Spleen (tissue), 11 donors: Measurements from ENCODE around the gene SMAD7. TPM values are rescaled to one million over a fixed set of nuclear protein-coding genes. Genes with fewer than 3 reads are reported as not detected.
A peak's percentile ranks its signal among the peaks of the same experiment; 100 is the strongest.

Experiments
- DNase-seq: peaks from one replicate; pipeline ENCODE4 v3.0.0-alpha.2; 2020
- H3K27ac ChIP-seq, 8 donors: fragments of 200-600 bp; sonication (generic) in 7 of 8; 1 replicate in 4 of 8; 2 replicates in 4 of 8; pipeline versions ENCODE4 v1.5.0 to v1.8.0; 2016 to 2021; ENCODE audit warnings: inconsistent platforms in 4 of 8, mild to moderate bottlenecking in 4 of 8, moderate library complexity in 1 of 8
- H3K27me3 ChIP-seq, 7 donors: fragments of 200-600 bp; sonication (generic) in 6 of 7; replicated peaks in 1 of 7; 1 replicate in 4 of 7; 2 replicates in 3 of 7; pipeline versions ENCODE4 v1.5.0 to v1.8.0; 2016 to 2021; ENCODE audit warnings: inconsistent platforms in 3 of 7, mild to moderate bottlenecking in 1 of 7
- H3K36me3 ChIP-seq, 6 donors: fragments of 200-600 bp; sonication (generic) in 5 of 6; 1 replicate in 4 of 6; 2 replicates in 2 of 6; pipeline versions ENCODE4 v1.5.0 to v1.8.0; 2016 to 2021; ENCODE audit warnings: inconsistent platforms in 2 of 6
- H3K4me1 ChIP-seq, 6 donors: fragments of 200-600 bp; sonication (generic) in 5 of 6; 1 replicate in 3 of 6; 2 replicates in 3 of 6; pipeline versions ENCODE4 v1.5.0 to v1.8.0; 2016 to 2021; ENCODE audit warnings: inconsistent platforms in 3 of 6
- H3K4me3 ChIP-seq, 8 donors: fragments of 200-600 bp; sonication (generic) in 7 of 8; 1 replicate in 4 of 8; 2 replicates in 4 of 8; pipeline versions ENCODE4 v1.5.0 to v1.8.0; 2016 to 2021; ENCODE audit warnings: inconsistent platforms in 4 of 8, mild to moderate bottlenecking in 4 of 8, moderate library complexity in 2 of 8
- H3K9me3 ChIP-seq, 8 donors: fragments of 200-600 bp; sonication (generic) in 7 of 8; 1 replicate in 4 of 8; 2 replicates in 4 of 8; pipeline versions ENCODE4 v1.5.0 to v1.8.0; 2016 to 2021; ENCODE audit warnings: inconsistent platforms in 4 of 8
- POLR2A ChIP-seq, 3 donors: fragments of 450-650 bp; IDR thresholded peaks; one replicate each; pipeline ENCODE4 v1.5.1; 2017; ENCODE audit warnings: antibody characterized with exemption in 3 of 3, mild to moderate bottlenecking in 1 of 3
- POLR2AphosphoS5 ChIP-seq, 3 donors: sonication (generic); formaldehyde crosslinking; IDR thresholded peaks; one replicate each; pipeline ENCODE4 v1.5.1; 2017; ENCODE audit warnings: antibody characterized with exemption in 3 of 3
- WGBS, 5 donors: extraction: QIAGEN DNeasy Blood & Tissue Kit in 3 of 5; methylation state at CpG; one replicate each; pipeline versions ENCODE4 v1.1.5 to v1.1.7; 2013 to 2018; 5-methylcytosine and 5-hydroxymethylcytosine counted together
- intact Hi-C: fragments of 100-400 bp; cut with DNase I; formaldehyde crosslinking; loops from one replicate; pipeline ENCODE4 v1.15.0; 2023; ENCODE audit warnings: low total_unique reads
- polyA plus RNA-seq, 3 donors: library from polyadenylated mRNA; stranded (reverse); fragments of 200-250 nt; gene quantifications; one replicate each; pipeline ENCODE4 v1.2.1, GENCODE V29; 2013
- total RNA-seq, 7 donors: library from RNA; depleted of rRNA in 3 of 7; stranded (reverse); fragments of >200 nt in 3 of 7; fragmentation: NEBNext Ultra II Directional in 4 of 7; extraction: Animal tissue kit (Norgen Biotek cat#: 25700) in 4 of 7; gene quantifications; one replicate each; pipeline versions ENCODE4 v1.1.0 to v1.2.1, GENCODE V29; 2016 to 2021
- TF ChIP-seq, protein P1 (sequence below), 11 experiments: fragments of 200-600 bp in 7 of 11; fragments of 450-650 bp in 4 of 11; sonication (generic) in 4 of 11; IDR thresholded peaks in 8 of 11; conservative IDR thresholded peaks in 3 of 11; 1 replicate in 7 of 11; 2 replicates in 4 of 11; pipeline versions ENCODE4 v1.4.0 to v1.8.0; 2016 to 2021; ENCODE audit warnings: antibody characterized with exemption in 11 of 11, inconsistent platforms in 4 of 11, mild to moderate bottlenecking in 1 of 11
- donor health status: healthy with polysubstance abuse.
- donor health status: DM: no; HTN: no; CAD: no; lungs with moderate emphysema.
- donor health status: DM: no; HTN: no; CAD: no.
- donor health status: Bipolar disorder and iron deficiency.
- donor health status: healthy.
- donor health status: DM: no; HTN: no; CAD: no.
- donor health status: DM: yes; HTN: yes; CAD: no.

The SMAD7 gene
- total and polyA plus RNA-seq, 10 donors = 2.5 to 21.2 (median 15.2) TPM

GRCh38 chr18:48929941-48930713 lies 20.6 kb downstream of the SMAD7 start:
- no peak for DNase-seq
- 77 to 86% (median 83%) methylated on average over 20 of the region's 20 CpGs for WGBS, 5 donors
- no peak overlapping the region for H3K4me3 ChIP-seq
- peaks cover 68 to 100% (median 97%) of the 10 kb centered on the region in 6 donors for H3K4me1 ChIP-seq
- H3K9me3 ChIP-seq = no peaks in the 10 kb centered on the region
- peak overlapping the region in 6 of 8 donors; percentile 15 to 87 (median 66) for H3K27ac ChIP-seq
- TF ChIP-seq, protein P1, sequence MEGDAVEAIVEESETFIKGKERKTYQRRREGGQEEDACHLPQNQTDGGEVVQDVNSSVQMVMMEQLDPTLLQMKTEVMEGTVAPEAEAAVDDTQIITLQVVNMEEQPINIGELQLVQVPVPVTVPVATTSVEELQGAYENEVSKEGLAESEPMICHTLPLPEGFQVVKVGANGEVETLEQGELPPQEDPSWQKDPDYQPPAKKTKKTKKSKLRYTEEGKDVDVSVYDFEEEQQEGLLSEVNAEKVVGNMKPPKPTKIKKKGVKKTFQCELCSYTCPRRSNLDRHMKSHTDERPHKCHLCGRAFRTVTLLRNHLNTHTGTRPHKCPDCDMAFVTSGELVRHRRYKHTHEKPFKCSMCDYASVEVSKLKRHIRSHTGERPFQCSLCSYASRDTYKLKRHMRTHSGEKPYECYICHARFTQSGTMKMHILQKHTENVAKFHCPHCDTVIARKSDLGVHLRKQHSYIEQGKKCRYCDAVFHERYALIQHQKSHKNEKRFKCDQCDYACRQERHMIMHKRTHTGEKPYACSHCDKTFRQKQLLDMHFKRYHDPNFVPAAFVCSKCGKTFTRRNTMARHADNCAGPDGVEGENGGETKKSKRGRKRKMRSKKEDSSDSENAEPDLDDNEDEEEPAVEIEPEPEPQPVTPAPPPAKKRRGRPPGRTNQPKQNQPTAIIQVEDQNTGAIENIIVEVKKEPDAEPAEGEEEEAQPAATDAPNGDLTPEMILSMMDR (IDR thresholded peaks at IDR 0.05 in 8 of 11, conservative IDR thresholded peaks at IDR 0.05 in 3 of 11) = no peak
- peak in 1 of 3 donors; percentile 42 for TF ChIP-seq POLR2AphosphoS5 (IDR thresholded peaks at IDR 0.05)
- no peak for TF ChIP-seq POLR2A (IDR thresholded peaks at IDR 0.05)
- intact Hi-C loops = loop anchor here (10.0 kb wide), 1 partner anchor 145 kb away; no protein-coding TSS in a partner anchor
- no peaks in the 10 kb centered on the region for H3K36me3 ChIP-seq
- no peaks in the 10 kb centered on the region for H3K27me3 ChIP-seq

DNA sequence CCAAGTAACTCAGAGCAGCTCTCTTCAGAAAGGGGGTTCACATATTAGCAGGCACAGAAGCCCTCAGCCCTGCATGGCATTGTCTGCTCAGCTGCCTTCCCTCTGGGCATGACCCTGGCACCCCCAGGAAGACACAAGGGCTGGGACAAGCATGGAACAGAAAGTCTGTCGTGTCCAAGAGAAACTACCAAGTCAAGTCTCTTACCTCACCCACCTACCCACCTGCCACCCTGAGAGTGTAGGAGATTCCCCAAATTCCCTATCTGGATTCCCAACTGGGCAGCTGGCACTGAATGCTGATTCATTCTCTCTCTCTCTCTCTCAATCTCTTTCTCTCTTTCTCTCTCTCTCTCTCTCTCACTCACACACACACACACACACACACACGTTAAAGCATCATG lies 21.6 kb downstream of the SMAD7 start:
- Histone ChIP-seq H3K4me3 (peak overlapping the region in 1 of 8 donors; percentile 35), H3K27me3 (no peaks in the 10 kb centered on the region), H3K36me3 (no peaks in the 10 kb centered on the region), H3K9me3 (no peaks in the 10 kb centered on the region), H3K27ac (peak overlapping the region; percentile 4 to 87 (median 49)), H3K4me1 (peaks cover 68 to 100% (median 97%) of the 10 kb centered on the region in 6 donors)
- TF ChIP-seq, protein P1 (IDR thresholded peaks at IDR 0.05 in 8 of 11, conservative IDR thresholded peaks at IDR 0.05 in 3 of 11) = no peak
- TF ChIP-seq POLR2AphosphoS5 (IDR thresholded peaks at IDR 0.05) (no peak), POLR2A (IDR thresholded peaks at IDR 0.05) (no peak)
- DNase-seq = no peak
- 36 to 50% (median 39%) methylated on average over 2 of the region's 2 CpGs for WGBS, 5 donors
- intact Hi-C loops = loop anchor here (10.0 kb wide), 1 partner anchor 144 kb away; no protein-coding TSS in a partner anchor

DNA sequence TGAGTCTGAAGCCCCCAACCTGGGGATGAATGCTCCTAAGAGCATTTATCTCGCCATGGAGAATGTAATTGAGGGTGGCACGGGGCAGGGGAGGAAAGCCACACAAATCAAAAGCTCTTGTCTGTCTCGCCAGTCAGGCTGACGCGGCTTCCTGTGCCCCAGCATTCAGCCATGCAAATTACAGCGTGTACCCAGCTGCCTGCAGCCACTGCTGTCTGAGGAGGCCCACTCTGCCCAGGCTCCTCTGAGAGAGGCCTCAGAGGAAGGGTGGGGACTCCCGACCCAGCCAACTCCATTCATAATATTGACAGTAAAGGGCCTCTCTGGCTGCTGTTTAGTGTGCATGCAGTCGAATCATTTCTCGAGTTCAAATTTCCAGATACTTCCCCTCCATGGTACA lies 22.0 kb downstream of the SMAD7 start:
- H3K4me3 ChIP-seq = peak overlapping the region in 2 of 8 donors; percentile 3 to 35
- peak; percentile 96 for DNase-seq
- no peaks in the 10 kb centered on the region for H3K9me3 ChIP-seq

DNA sequence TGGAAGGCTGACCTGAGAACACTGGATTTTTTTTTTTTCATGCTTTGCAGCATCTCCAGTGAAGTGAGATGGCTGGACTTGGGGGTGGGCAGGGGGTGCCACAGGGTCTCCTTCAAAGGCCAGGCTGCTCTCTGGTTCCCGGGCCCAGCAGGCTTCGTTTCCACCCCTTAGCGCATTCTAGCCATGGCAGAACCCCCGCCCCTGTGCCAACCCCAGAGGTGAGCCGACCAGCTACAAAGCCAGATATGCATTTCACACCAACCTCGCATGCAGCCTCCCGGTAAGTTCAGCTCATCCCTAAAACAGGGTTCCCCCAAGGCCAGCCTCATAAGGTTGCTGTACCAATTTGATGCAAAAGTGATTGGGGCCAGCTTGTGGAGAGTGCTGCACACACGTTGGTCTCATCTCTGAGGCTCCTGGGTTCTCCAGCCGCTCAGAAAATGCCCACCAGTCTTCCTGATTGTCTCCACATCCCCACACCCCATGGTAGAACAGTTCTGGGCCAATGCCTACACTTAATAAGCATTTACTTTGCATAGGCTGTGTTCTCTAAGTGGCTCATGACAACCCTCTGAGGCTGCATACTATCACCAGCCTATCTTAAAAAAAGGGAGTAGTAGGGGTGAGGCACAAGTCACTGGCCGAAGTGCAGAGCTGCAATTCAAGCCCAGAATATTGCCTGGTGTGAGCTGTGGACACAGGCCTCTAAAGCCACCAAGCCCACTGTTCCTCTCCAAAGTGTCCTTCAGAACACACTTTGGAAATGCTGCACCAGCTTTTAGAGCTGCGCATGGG lies 23.3 kb downstream of the SMAD7 start:
- intact Hi-C loops = loop anchor here (10.0 kb wide), 1 partner anchor 143 kb away; no protein-coding TSS in a partner anchor
- DNase-seq = no peak
- Histone ChIP-seq H3K9me3 (no peaks in the 10 kb centered on the region), H3K27me3 (no peaks in the 10 kb centered on the region), H3K36me3 (no peaks in the 10 kb centered on the region), H3K4me3 (no peak overlapping the region), H3K27ac (peak overlapping the region in 4 of 8 donors; percentile 2 to 87 (median 42)), H3K4me1 (peaks cover 68 to 100% (median 97%) of the 10 kb centered on the region in 6 donors)
- TF ChIP-seq, protein P1 (IDR thresholded peaks at IDR 0.05 in 8 of 11, conservative IDR thresholded peaks at IDR 0.05 in 3 of 11) = no peak
- TF ChIP-seq POLR2AphosphoS5 (IDR thresholded peaks at IDR 0.05) (no peak), POLR2A (IDR thresholded peaks at IDR 0.05) (no peak)
- 79 to 83% (median 83%) methylated on average over 11 of the region's 11 CpGs for WGBS, 5 donors

More for the DNA sequence above, 22.0 kb downstream of the SMAD7 start:
- WGBS, 5 donors = 1 to 4% (median 2%) methylated on average over 9 of the region's 9 CpGs
- H3K27me3 ChIP-seq = no peaks in the 10 kb centered on the region
- H3K36me3 ChIP-seq = no peaks in the 10 kb centered on the region
- H3K27ac ChIP-seq = peak overlapping the region; percentile 4 to 87 (median 48)
- H3K4me1 ChIP-seq = peaks cover 68 to 100% (median 97%) of the 10 kb centered on the region in 6 donors
- intact Hi-C loops = loop anchor here (10.0 kb wide), 1 partner anchor 144 kb away; no protein-coding TSS in a partner anchor
- TF ChIP-seq POLR2A (IDR thresholded peaks at IDR 0.05) (no peak), POLR2AphosphoS5 (IDR thresholded peaks at IDR 0.05) (peak; percentile 74 to 85 (median 80))
